ENCODE data around the gene FAM120A.

Gene FAM120A

GRCh38 chr9:93562157-93562556 is 110.7 kb downstream of the FAM120A start:
- no peak for DNase-seq

DNA sequence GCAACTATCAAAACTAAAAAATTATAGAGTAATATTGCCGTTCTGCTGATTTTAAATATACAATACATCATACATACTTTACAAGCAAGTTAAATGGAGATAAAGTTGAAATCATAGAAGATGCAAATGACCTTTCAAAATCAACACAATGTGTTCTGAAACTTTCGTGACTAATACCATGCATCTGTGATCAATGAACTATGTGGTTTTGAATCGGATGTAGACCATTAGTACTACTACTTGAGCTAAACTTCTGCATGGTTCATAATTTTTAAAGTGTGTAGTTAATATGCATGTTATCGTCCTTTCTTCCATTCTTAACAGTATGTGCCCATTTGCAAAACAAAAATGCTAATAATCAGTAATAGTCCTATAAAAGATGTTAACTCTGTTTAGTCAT is 113.6 kb downstream of the FAM120A start:
- no peak for DNase-seq

- DNase-seq = peak; percentile 95
Observed at GRCh38 chr9:93566408-93567270, 115.2 kb downstream of the FAM120A start.

GRCh38 chr9:93567271-93567959 is 115.9 kb downstream of the FAM120A start:
- DNase-seq = no peak

GRCh38 chr9:93568169-93568568 is 116.7 kb downstream of the FAM120A start:
- DNase-seq = no peak

- DNase-seq = no peak
Observed at GRCh38 chr9:93569621-93570174, 118.2 kb downstream of the FAM120A start.

DNA sequence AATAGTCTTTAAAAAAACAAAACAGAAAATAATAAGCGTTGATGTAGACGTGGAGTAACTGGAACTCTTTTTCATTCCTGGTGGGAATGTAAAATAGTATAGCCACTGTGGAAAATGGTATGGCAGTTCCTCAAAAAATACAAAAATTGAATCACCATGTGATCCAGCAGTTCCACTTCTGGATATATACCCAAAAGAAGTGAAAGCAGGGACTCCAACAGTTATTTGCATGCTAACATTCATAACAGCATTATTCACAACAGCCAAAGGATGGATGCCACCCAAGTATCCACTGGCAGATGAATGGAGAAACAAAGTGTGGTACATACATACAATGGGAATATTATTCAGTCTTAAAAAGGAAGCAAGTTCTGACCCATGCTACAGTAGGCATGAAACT is 120.7 kb downstream of the FAM120A start:
- DNase-seq = no peak

- DNase-seq = no peak
Observed at GRCh38 chr9:93572636-93573515, 121.4 kb downstream of the FAM120A start.

DNA sequence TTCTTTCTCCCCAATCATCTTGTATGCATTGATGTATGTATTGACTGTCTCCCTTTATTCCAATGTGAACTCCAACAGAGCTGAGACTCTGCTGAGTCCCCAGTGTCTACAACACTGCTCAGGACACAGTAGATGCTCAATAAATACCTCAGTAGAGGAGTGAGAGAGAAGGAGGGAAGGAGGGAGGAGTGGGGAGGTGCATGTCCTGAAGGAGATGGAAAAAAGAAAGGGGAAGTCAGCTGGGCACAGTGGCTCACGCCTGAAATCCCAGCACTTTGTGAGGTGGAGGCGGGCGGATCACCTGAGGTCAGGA is 122.0 kb downstream of the FAM120A start:
- DNase-seq = no peak

DNA sequence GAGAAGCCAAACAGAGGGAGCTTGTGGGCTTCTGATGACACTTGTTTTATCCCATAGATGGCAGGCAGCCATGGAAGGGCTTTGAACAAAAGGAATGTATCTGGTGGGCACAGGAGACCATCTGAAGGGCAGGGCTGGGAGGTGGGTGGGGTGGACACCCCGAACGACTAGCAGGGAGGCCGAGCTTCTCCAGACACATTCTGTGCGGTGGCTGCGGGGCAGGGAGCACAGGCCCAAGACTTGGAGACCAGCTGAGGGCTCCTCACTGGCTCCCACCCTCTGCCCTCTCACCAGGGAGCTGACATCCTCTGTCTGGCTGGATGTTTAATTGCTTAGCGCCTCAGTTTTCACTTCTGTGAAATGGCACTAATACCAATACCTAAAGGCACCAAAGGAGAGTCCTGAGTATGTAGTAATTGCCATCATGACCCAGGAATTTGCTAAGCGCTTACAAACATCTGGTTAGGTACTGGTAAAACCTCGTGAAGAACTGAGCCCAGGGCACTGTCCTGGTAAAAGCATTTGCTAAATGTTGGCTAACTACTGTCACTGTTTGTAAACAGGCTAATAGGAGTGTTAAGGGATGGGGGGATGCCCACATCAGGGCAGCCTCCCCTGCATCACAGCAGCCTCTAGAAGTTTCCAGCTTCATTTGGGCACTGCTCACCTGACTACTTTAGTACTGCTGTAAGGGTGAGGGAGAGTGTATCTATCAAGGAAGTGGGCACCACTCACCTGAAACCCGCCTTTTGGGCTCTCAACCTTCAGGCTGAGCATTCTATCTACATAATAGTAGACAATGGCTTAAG is 122.8 kb downstream of the FAM120A start:
- no peak for DNase-seq

DNA sequence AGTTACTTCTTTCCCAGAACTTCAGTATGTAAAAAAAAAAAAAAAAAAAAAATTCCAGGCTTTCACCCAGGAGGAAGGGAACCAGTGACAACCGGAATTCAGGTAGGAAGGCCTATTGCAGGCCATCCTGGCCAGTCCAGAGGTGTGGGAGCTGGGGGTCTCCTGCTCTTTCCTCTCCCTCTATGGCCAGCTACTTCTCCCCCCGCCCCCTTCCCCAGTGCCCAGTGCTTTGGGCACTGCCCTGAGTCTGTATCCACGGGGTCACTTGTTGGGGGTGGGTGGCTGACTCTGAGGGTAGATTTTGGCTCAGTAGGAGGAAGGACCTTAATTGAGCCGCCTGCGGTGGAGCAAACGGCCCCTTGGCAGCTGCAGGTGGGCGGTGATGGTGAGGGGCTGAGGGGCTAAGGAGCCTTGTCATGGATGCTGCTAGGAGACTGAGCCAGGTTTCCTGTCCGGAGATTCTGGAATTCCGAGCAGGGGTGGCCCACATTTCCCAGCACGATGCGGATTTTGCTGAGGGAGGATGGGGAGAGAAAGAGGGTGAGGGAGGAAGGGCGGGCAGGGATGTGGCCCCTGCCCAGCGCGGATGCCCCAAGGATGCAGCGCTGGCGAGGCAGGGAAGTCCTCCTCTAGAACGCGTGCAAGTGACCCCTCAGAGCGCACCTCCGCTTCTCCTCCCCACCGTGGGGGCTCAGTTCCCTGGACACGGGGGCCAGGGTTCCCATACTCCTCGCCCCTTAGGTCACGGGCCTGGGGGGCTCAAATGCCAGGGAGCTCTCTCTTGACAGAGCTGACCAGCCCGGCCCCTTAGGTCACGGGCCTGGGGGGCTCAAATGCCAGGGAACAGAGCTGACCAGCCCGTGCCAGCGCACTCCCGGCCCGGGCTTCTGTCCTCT is 123.7 kb downstream of the FAM120A start:
- no peak for DNase-seq

DNA sequence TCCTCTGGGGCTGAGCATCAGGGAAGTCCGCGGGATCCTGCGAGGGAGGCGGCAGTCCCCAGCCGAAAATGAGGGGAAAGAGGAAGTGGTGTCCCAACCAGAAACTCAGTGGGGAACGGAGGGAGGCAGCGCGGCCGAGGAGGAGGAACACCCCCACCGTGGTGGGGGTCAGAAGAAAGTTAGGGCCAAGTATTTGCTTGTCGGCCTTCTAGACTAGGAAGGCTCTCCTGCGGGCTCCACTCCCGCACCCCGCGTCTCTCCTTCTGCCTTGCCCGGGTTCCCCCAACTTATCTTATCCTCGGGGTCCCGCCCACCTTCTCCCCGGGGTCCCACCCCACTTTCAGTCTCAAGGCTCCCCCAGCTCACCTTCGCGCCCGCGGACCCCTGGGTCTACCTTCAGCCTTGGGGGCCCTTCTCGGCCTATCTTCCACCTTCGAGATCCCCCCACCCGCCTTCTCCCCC is 124.3 kb downstream of the FAM120A start:
- no peak for DNase-seq

GRCh38 chr9:93576258-93577077 is 125.0 kb downstream of the FAM120A start, which contains the start of gene PHF2:
Gene PHF2 (plus strand): TSS chr9:93576584. CDS start chr9:93576774, 190 bp downstream.
- no peak for DNase-seq

GRCh38 chr9:93577078-93577974 is 125.8 kb downstream of the FAM120A start:
- DNase-seq = no peak

DNA sequence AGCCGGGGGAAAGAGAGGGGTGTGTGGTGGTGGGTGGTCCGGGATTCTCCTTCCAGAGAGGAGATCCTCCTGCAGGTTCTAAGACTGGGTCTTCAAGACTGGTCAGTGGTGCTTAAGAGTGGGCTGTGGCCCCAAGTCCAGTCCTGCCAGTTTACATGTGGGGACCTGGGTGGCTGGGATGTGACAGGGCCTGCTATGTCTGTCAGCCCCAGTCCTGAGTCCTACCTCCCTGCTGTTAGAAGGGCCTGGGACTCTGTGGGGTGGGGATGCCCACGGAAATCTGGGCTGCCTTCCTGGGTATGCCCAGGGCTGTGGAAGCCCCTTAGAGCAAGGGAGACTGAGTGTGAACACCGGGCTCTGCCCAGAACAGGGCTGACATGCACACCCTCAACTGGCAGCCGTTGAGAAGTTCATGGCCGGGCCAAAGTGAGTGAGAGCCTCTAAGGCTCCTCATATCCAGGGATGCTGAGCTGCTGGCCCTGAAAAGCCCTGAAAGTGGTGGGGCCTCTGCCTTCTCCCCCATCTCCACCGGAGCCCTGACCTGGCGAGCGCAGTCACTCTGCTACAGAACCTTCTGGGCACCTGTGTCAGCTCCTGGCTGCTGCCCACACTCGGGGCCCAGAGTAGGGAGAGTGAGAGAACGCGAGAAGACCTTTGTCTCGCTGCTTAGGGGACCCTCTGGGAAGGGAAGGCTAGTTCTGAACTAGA is 126.6 kb downstream of the FAM120A start:
- no peak for DNase-seq

DNA sequence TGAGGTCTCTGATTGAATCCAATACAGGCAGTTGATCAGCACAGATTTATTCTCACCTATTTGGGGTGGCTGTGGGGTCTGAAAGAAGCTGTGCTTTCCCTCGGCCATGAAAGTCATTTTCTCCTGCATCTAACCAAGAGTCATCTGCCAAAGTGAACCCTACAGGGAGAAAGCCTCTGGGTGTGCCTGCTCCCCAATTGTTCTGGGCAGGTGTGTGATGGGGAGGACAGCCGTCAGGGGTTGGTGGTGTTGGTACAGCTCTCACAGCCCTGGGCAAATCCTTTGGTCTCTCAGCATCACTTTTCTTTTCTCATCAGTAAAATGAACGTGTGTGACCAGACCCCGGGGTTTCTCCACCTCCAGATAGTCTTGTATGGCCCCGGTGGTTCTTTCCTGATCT is 127.4 kb downstream of the FAM120A start:
- DNase-seq = no peak

- DNase-seq = no peak
Observed at GRCh38 chr9:93579711-93580516, 128.4 kb downstream of the FAM120A start.

All from fibroblast of upper back skin (primary cell).